Astrocyte of the spinal cord (primary cell): Measurements from ENCODE around the gene MALT1.

Experiments
- DNase-seq: peaks from one replicate; pipeline ENCODE4 v3.0.0; 2011; ENCODE audit warnings: low read depth, low spot score
- H3K4me3 ChIP-seq: 2 replicates; pipeline ENCODE4 v1.5.1; 2011; ENCODE audit warnings: low read depth, mild to moderate bottlenecking, low read length, moderate library complexity
- in situ Hi-C: cut with HindIII; loops from 2 replicates; pipeline ENCODE4 v1.10.0; 2017; ENCODE audit warnings: low sequenced_read_pairs
- TF ChIP-seq, protein P1 (sequence below): IDR thresholded peaks from 2 replicates; pipeline ENCODE4 v1.5.1; 2012; ENCODE audit warnings: low read depth, mild to moderate bottlenecking, low read length, inconsistent platforms

MALT1 gene

DNA sequence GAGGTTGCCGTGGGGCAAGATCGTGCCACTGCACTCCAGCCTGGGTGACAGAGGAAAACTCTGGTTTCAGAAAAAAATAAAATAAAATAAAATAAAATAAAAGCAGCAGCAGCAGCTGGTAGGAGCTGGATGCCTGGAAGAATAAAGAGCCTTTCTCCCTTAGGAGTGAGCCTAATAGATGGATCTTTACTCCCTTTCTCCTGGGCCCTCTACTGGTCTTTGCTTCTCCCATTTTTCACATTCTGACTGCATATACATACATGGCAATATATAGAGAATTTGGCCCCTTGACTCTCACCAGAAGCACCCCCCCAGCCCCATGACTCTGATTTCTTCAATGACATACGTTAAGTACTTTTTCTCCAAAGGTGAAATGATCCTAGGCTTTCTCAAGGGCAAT, 9.8 kb upstream of the MALT1 start:
- peak; percentile 17 for DNase-seq
- H3K4me3 ChIP-seq: no peak overlapping the region
- in situ Hi-C loops: no loop called here
- TF ChIP-seq, protein P1, sequence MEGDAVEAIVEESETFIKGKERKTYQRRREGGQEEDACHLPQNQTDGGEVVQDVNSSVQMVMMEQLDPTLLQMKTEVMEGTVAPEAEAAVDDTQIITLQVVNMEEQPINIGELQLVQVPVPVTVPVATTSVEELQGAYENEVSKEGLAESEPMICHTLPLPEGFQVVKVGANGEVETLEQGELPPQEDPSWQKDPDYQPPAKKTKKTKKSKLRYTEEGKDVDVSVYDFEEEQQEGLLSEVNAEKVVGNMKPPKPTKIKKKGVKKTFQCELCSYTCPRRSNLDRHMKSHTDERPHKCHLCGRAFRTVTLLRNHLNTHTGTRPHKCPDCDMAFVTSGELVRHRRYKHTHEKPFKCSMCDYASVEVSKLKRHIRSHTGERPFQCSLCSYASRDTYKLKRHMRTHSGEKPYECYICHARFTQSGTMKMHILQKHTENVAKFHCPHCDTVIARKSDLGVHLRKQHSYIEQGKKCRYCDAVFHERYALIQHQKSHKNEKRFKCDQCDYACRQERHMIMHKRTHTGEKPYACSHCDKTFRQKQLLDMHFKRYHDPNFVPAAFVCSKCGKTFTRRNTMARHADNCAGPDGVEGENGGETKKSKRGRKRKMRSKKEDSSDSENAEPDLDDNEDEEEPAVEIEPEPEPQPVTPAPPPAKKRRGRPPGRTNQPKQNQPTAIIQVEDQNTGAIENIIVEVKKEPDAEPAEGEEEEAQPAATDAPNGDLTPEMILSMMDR: peak; percentile 45

DNA sequence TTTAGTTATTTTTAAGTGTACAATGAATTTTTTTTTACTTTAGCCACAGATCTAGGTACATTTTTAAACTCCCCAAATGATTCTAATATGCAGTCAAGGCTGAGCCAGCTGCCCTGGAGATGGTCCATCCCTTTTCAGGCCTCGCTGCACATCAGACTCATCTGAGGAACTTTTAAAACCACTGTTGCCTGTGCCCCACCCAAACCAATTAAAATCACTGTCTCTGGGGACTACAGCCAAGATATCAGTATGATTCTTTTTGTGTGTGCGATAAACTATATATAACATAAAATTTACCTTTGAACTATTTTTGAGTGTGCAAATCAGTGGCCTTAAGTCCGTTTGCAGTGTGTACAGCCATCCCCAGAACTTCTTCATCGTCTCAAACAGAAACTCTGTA, 9.1 kb upstream of the MALT1 start:
- H3K4me3 ChIP-seq: no peak overlapping the region
- in situ Hi-C loops: no loop called here
- TF ChIP-seq, protein P1: no peak
- no peak for DNase-seq

DNA sequence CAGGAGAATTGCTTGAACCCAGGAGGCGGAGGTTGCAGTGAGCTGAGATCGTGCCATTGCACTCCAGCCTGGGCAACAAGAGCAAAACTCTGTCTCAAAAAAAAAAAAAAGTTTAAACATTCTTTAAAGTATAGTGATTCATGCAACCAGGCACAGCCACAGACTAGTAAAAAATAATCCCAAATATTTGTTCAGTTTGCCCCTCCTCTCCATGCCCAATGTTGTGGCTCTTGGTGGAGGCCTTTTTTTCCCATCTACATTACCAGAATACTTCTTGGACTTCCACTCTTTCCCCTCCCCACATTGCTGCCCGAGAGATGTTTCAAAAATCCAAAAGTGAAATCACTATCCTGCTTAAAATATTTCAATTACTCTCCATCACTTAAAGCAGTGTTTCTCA, 5.1 kb upstream of the MALT1 start:
- in situ Hi-C loops: no loop called here
- TF ChIP-seq, protein P1: no peak
- H3K4me3 ChIP-seq: no peak overlapping the region
- no peak for DNase-seq

DNA sequence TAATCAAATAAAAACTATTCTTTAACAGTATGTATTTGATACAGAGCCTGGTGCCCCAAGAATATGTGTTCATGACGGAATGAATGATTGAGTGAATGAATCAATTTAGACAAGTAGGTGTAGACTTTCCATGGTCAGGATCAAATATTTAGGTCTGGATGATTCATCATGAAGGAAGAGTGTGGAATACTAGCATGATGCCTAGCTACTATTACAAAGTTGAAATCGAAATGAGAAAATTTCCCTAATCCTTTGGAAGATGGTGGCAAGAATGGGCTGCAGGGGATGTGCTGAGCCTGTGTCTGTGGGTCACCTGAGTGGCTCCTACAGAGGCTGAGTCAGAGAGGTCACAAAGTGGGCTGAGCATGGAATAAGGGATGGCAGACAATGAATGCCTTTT, 3.1 kb upstream of the MALT1 start:
- TF ChIP-seq, protein P1: no peak
- DNase-seq: no peak
- H3K4me3 ChIP-seq: no peak overlapping the region
- in situ Hi-C loops: no loop called here

DNA sequence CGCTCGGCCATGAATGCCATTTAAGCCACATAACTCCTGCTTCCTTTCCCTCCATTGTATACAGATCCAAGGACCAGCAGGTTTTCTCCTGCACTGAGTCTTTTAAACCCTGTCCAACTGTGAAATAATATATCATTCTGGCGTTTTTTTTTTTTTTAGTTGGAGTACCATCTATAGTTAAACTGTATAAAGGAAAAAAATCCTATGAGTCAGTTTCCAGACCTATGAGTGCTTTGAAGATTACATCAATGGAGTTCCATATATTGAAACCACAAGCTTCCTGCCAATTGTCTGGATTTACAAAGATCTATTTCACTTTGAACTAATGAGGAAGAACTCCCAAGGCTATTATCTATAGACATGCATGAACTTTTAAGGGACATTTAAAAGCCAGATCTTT, 2.4 kb upstream of the MALT1 start:
- TF ChIP-seq, protein P1: no peak
- peak; percentile 83 for DNase-seq
- H3K4me3 ChIP-seq: no peak overlapping the region
- in situ Hi-C loops: no loop called here

DNA sequence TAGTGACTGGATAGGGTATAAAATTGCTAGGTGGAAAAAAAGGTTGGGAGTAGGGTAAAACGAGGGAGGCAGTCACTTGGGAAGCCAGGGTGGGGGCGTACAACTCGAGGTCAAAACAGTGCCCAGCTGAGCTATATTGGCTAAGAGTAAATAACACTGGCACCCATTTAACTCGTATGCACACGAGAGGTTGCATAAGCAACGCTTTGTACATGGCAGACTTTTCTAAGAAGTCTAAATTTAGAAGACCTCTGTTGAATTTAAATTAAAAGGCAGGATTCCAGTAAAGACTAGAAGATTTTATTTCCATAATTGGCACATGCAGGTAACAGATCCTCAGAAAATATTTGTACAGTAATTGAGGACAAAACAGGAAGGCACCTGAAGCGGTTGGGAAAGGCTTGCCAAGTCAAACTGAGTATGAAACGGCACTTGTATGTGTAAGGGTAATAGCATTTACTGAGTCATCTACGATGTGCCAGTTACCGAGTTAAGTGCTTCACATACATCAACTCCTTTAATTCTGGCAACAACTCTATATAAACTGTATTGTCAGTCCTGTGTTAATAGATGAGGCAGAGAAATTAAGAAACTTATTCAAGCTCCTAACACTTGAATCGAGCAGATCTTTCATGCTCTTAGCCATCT, 1.4 kb upstream of the MALT1 start:
- in situ Hi-C loops: no loop called here
- H3K4me3 ChIP-seq: peak overlapping the region; percentile 78
- TF ChIP-seq, protein P1: no peak
- peak; percentile 82 for DNase-seq
